Effector CD4-positive, alpha-beta T cell (primary cell): Measurements from ENCODE around the gene SRRM1.
A peak's percentile ranks its signal among the peaks of the same experiment; 100 is the strongest.
"Not testable (repeated sequence)": the region's sequence is repeated elsewhere in the genome, so short reads cannot be mapped to it uniquely, and the experiment has no call there.

ENCODE experiments used
- DNase-seq: peaks from one replicate; pipeline ENCODE4 v3.0.0-alpha.2; 2020

SRRM1 gene

GRCh38 chr1:24648919-24649318 is 5.8 kb downstream of the SRRM1 start:
- no peak for DNase-seq

DNA sequence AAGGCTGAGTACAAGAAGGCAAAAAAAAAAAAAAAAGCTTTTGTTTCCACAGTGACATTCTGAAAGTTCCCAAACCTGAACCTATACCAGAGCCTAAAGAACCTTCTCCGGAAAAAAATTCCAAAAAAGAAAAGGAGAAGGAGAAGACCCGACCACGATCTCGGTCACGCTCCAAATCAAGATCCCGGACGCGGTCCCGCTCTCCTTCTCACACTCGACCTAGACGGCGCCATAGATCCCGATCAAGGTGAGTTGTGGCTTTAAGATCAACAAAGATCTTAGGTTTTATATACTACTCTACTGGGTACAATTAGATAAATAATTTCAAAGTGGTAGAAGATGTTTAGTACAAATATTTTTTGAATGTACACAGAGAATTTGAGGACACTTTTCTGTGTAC is 9.3 kb downstream of the SRRM1 start:
- no peak for DNase-seq

DNA sequence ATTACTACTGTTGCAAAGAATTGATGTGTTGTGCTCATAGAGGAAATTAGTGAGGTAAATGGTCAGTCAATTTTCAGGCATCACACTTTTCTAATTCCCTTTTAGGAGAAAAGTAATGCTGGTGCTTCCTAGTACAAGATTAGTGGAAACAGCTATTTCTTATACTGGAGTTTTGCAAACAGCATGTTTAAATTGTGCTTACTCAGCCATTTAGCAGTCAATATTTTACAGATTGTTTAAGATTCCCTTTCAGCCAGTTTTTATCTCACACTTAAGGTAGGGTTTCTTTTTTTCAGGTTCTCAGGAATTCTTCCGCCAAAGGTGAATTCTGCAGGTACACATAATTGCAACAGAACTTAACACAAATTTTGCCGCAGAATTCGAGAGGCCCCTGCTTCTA is 10.9 kb downstream of the SRRM1 start:
- no peak for DNase-seq

- DNase-seq, result no peak
Observed at GRCh38 chr1:24656046-24656445, 12.9 kb downstream of the SRRM1 start.

- DNase-seq, result no peak
Observed at GRCh38 chr1:24657781-24658180, 14.7 kb downstream of the SRRM1 start.

GRCh38 chr1:24659166-24659904 is 16.2 kb downstream of the SRRM1 start:
- no peak for DNase-seq

DNA sequence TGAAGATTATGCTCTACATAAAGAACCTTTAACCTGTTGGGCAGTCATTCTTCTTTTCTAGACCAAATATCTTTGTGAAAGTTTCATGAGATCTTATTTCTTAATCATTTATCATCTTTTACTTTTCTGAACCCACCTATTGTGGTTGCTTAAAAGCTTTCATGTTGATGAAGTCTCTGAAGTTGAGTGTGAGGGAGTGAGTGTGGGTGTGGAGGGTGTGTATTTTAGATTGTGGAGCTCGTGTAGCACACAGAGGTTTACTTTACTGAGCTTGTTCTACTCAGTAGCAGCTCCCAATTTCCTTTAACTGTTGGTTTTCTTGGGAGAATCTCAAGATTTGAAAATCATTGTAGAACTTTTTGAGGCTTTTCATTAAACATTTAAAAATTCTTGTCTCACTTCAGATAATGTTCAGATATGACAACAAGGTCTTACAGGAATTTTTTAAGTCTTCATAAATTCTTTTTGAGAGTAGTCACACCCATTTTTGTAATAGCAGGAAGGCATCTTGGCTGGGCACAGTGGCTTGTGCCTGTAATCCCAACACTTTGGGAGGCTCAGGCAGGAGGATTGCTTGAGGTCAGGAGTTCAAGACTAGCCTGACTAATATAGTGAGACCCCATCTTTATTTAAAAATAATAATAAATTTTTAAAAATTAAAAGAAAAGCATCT is 17.0 kb downstream of the SRRM1 start:
- DNase-seq, result no peak

DNA sequence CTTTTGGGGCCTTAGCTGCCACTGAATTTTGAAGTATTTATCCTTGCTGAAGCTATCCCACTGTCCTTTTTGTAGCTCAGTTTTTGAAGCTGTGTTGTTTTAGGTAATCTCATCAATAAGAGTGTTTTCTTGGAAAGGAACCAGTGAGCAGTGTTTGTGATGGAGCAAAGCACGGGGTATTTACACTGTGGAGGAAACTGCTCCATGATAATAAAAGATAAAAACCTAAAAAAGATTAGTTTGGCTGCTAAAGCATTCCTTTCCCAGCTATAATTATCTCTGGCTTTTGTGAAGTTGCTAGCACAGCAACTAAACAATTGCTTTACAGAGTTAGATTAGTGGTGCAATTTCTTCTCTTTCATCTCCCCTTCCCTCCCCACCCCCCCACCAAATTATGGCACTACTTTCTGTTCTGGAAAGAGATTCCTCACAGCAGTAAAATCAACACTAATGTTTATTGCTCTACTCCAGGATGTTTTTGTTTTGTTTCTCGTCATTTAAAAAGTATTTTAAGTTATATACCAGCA is 21.5 kb downstream of the SRRM1 start:
- no peak for DNase-seq

GRCh38 chr1:24666794-24667193 is 23.7 kb downstream of the SRRM1 start:
- DNase-seq, result no peak

GRCh38 chr1:24671372-24671771 is 28.3 kb downstream of the SRRM1 start:
- not testable (repeated sequence) for DNase-seq

GRCh38 chr1:24672686-24673085 is 29.6 kb downstream of the SRRM1 start:
- not testable (repeated sequence) for DNase-seq

- DNase-seq, result no peak
Observed at GRCh38 chr1:24673341-24673740, 30.2 kb downstream of the SRRM1 start.

DNA sequence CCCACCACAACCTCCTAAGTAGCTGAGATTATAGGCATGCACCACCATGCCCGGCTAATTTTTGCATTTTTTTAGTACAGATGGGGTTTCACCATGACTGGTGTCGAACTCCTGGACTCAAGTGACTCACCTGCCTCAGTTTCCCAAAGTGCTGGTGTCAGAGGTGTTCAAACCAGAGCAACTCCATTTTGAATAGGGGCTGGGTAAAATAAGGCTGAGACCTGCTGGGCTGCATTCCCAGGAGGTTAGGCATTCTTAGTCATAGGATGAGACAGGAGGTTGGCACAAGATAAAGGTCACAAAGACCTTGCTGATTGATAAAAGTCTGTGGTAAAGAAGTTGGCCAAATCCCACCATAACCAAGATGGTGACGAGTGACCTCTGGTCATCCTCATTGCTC is 35.3 kb downstream of the SRRM1 start:
- DNase-seq, result not testable (repeated sequence)

- DNase-seq, result no peak
Observed at GRCh38 chr1:24679725-24680124, 36.6 kb downstream of the SRRM1 start.

DNA sequence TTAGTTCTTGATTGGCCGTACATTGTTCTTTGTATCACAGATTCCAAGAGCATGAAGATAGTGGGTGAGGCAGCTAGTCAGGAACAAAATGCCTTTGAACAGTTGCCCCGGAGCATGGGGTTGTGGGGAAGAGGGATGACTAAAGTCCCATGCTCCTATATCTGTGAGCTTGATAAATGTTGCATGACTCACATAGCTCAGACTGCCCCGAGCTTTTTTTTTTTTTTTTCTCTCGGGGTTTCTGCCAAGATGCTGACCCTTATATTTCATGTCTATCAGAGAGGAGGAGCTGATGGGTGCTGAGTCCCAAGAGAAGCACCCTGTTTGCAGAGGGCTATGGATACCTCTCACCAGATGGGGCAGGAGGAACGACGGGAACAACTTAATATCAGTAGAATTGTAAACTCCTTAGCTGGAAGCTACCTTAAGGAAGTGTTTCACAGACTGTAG is 40.6 kb downstream of the SRRM1 start:
- DNase-seq, result no peak

DNA sequence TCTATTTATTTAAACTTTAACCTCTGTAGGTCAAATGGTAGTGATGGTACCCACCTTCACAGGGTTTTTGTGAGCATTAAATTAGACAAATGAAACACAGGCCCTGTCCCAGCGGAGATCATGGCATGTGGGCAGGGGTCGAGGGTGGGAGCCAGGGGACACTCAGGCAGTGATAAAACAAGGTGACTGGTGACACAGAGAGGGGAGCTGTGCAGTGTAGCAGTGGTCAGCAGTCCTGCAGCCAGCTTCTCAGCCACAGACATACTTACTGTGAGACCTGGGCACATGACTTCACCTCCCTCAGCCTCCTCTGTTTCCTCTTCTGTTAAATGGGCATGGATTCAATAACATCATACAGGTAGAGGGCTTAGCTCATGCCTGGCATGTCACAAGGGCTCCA is 44.9 kb downstream of the SRRM1 start:
- DNase-seq, result no peak

- peak; percentile 43 for DNase-seq
Observed at GRCh38 chr1:24688621-24689195, 45.6 kb downstream of the SRRM1 start.

GRCh38 chr1:24691051-24691450 is 47.9 kb downstream of the SRRM1 start:
- no peak for DNase-seq

- no peak for DNase-seq
Observed at GRCh38 chr1:24692351-24692980, 49.4 kb downstream of the SRRM1 start.

GRCh38 chr1:24693827-24694379 is 50.8 kb downstream of the SRRM1 start:
- DNase-seq, result no peak

GRCh38 chr1:24694380-24694843 is 51.3 kb downstream of the SRRM1 start:
- DNase-seq, result no peak

DNA sequence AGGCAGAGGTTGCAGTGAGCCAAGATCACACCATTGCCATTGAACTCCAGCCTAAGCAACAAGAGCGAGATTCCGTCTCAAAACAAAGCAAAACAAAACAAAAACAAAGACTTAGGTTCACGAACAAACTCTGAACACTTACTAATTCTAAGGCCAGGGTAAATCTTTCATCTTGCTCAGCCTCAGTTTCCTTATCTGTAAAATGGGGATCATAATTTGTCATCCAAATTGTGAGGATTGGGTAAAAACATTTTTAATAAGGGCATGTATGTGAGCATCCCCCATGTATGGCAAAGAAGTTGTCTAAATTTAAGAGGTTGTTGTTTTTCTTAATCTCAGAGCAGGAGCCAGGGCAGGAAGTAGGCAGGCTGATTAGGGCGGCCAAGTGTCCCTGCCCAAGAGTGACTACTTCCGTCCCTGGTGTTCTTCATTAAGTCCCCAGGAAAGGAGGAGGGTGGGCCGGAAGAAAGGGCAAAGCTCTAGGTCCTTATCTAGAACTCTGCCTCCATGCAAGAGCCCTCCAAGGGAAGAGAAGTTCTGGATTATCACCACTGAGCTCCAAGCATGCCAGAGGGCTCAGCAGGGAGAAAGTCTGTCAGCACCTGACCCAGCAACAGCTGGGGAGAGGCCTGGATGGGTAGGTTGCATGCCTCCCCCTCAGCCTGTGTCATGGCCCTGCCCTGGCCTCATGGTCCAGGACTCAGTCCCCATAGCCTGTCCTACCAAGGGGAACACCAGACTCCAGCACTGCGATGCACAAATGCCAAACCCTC is 52.3 kb downstream of the SRRM1 start:
- DNase-seq, result no peak
